AG09319 (cell line): ENCODE results near the gene RASA1.
"Not testable (repeated sequence)": the region's sequence is repeated elsewhere in the genome, so short reads cannot be mapped to it uniquely, and the experiment has no call there.

Experiments
- DNase-seq: peaks from one replicate; pipeline ENCODE4 v3.0.0-alpha.2; 2010; ENCODE audit warnings: low read depth; ENCODE audit errors: extremely low read depth
- TF ChIP-seq, protein P1 (sequence below): IDR thresholded peaks from 2 replicates; pipeline ENCODE4 v1.5.1; 2011; ENCODE audit warnings: low read depth, mild to moderate bottlenecking, inconsistent platforms, low read length, moderate library complexity

The RASA1 gene

GRCh38 chr5:87282269-87282668 is 14.6 kb downstream of the RASA1 start:
- no peak for DNase-seq
- TF ChIP-seq, protein P1, sequence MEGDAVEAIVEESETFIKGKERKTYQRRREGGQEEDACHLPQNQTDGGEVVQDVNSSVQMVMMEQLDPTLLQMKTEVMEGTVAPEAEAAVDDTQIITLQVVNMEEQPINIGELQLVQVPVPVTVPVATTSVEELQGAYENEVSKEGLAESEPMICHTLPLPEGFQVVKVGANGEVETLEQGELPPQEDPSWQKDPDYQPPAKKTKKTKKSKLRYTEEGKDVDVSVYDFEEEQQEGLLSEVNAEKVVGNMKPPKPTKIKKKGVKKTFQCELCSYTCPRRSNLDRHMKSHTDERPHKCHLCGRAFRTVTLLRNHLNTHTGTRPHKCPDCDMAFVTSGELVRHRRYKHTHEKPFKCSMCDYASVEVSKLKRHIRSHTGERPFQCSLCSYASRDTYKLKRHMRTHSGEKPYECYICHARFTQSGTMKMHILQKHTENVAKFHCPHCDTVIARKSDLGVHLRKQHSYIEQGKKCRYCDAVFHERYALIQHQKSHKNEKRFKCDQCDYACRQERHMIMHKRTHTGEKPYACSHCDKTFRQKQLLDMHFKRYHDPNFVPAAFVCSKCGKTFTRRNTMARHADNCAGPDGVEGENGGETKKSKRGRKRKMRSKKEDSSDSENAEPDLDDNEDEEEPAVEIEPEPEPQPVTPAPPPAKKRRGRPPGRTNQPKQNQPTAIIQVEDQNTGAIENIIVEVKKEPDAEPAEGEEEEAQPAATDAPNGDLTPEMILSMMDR, result no peak

- DNase-seq, result not testable (repeated sequence)
Measured at GRCh38 chr5:87287266-87287665, 19.6 kb downstream of the RASA1 start.

GRCh38 chr5:87298692-87299362 is 31.1 kb downstream of the RASA1 start:
- TF ChIP-seq, protein P1, result no peak
- DNase-seq, result no peak

GRCh38 chr5:87300176-87300575 is 32.5 kb downstream of the RASA1 start:
- TF ChIP-seq, protein P1, result no peak
- DNase-seq, result no peak

DNA sequence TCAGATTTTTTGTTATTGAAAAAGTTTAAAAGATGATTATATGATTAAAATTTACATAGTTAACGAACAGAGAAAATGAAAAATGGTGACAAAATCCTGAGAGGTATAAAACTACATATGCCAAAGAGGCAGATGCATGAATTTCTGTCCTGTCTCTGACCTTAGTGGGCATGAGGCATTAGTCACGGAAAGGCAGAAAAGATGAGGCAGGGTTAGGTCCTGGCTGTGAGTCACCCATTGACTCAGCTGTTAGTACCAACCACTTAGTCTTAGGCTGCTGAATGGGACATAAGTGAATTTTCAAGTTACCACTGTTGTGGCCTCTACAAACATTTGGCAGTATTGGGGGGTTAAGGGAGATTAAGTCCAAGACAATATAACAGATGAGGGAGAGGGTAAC is 33.1 kb downstream of the RASA1 start:
- peak; percentile 46 for DNase-seq
- TF ChIP-seq, protein P1, result no peak

- TF ChIP-seq, protein P1, result no peak
- no peak for DNase-seq
Measured at GRCh38 chr5:87302061-87302460, 34.4 kb downstream of the RASA1 start.

- TF ChIP-seq, protein P1, result no peak
Measured at GRCh38 chr5:87303324-87303723, 35.6 kb downstream of the RASA1 start.

GRCh38 chr5:87306090-87306489 is 38.4 kb downstream of the RASA1 start:
- not testable (repeated sequence) for DNase-seq

More at GRCh38 chr5:87303324-87303723, 35.6 kb downstream of the RASA1 start:
- no peak for DNase-seq
